Measurements from ENCODE around the gene TLX1. TPM values are rescaled to one million over a fixed set of nuclear protein-coding genes. Genes with fewer than 3 reads are reported as not detected.

TLX1 gene
- total RNA-seq, 1 donor from 2014 or later, result not detected

- Histone ChIP-seq H3K4me3 (no peak overlapping the region), H3K9me3 (no peaks in the 10 kb centered on the region), H3K27me3 (peaks cover 20% of the 10 kb centered on the region), H3K36me3 (no peaks in the 10 kb centered on the region), H3K4me1 (peaks cover 14% of the 10 kb centered on the region), H3K27ac (no peak overlapping the region)
- no peak for DNase-seq (ENCODE audit: extremely low spot score in 2 of 2)
- TF ChIP-seq POLR2A (IDR thresholded peaks at IDR 0.05) (no peak), POLR2AphosphoS5 (IDR thresholded peaks at IDR 0.05; ENCODE audit: insufficient read depth in 1 of 2, low read depth in 1 of 2) (peak in 1 of 2 donors; percentile 68)
- intact Hi-C loops (cut with DNase I), result loop anchor here (5.0 kb wide), 1 partner anchor 43 kb away; no protein-coding TSS in a partner anchor
Measured at GRCh38 chr10:101140084-101140949, 9.2 kb downstream of the TLX1 start.

DNA sequence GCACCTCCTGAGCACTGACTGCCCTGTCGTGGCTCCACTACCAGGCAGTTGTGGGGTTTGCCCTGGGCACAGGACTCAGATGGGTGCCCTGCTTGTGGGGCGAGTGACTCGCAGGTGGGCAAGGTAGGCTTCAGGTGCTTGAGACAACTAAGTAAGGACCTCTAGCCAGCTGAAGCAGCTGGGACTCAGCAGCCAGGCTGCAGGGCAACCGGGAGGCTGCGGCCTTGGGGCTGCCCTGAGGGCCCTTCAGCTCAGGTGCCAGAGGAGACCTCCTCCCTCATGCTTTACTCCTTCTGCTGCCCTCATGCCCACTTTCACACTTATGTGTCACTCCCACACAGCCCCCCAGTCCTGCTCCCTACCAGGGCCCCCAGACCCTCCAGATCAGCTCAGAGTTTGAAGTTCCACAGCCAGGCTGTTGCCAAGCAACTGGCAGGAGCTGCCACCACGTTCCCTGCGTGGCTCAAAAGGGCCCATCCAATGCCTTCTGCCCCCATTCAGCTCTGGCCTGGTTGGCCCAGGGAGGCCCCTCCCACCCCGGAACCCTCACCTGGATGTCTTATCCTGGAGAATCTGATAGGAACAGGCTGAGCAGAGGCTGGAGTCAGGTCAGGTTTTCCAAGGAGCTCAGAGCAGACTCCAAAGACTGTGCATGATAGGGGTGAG, 10.0 kb downstream of the TLX1 start:
- TF ChIP-seq CTCF (IDR thresholded peaks at IDR 0.05) (no peak), POLR2A (IDR thresholded peaks at IDR 0.05) (no peak), POLR2AphosphoS5 (IDR thresholded peaks at IDR 0.05; ENCODE audit: insufficient read depth in 1 of 2, low read depth in 1 of 2) (no peak)
- H3K27ac ChIP-seq, result no peak overlapping the region

DNA sequence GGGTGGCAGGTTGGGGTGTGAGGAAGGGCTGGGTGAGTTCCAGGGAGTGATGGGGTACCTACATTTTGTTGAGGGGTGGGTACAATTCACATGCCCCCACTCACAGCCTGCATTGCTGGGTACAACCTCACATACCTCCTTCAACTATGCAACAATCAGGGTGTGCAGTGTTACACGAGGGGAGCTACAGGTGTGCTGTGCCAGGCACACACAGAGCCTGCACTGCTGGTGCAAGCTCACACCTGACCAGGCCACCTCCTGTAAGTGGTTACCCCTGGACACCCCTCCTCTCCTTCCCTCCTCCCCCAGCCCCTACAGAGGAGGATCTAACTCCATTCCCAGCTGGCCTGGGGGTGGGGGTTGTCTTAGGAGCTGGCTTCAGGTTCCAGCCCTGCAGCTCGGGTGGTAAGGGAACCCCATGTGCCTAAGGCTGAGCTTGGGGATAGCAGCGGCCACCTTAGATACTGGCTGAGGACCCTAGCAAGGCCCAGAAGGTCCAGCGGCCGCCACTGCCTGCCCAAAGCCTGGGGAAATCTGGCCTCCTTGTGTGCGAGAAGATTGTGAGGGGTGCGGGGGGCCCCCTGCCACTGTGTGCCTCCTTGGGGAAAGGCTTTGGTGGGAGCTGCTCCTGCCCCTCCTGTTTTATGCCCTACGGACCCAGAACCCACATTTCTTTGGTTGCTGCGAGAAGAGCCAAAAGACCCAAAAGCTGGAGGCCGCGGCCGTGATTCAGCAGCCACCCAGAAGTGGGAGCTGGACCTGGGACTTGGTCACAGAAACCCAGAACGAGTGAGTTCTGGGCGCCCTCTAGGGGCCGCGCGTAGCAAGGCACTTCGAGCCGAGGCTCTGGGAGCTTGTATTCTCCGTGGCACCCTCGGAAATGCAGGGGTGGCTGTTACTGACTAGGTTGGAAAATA, 10.8 kb downstream of the TLX1 start:
- TF ChIP-seq CTCF (IDR thresholded peaks at IDR 0.05) (peak; percentile 71 to 86 (median 79)), POLR2A (IDR thresholded peaks at IDR 0.05) (no peak)
- Histone ChIP-seq H3K4me1 (peaks cover 24% of the 10 kb centered on the region), H3K36me3 (no peaks in the 10 kb centered on the region), H3K9me3 (no peaks in the 10 kb centered on the region), H3K27me3 (peaks cover 27% of the 10 kb centered on the region), H3K4me3 (no peak overlapping the region), H3K27ac (no peak overlapping the region)
- intact Hi-C loops (cut with DNase I), result loop anchor here (5.0 kb wide), 1 partner anchor 45 kb away; no protein-coding TSS in a partner anchor
- DNase-seq (ENCODE audit: extremely low spot score in 2 of 2), result no peak

More for the DNA sequence above, 10.0 kb downstream of the TLX1 start:
- no peak for DNase-seq (ENCODE audit: extremely low spot score in 2 of 2)
- Histone ChIP-seq H3K4me1 (peaks cover 16% of the 10 kb centered on the region), H3K27me3 (peaks cover 20% of the 10 kb centered on the region), H3K4me3 (no peak overlapping the region), H3K36me3 (no peaks in the 10 kb centered on the region), H3K9me3 (no peaks in the 10 kb centered on the region)
- intact Hi-C loops (cut with DNase I), result loop anchor here (5.0 kb wide), 1 partner anchor 44 kb away; no protein-coding TSS in a partner anchor

DNA sequence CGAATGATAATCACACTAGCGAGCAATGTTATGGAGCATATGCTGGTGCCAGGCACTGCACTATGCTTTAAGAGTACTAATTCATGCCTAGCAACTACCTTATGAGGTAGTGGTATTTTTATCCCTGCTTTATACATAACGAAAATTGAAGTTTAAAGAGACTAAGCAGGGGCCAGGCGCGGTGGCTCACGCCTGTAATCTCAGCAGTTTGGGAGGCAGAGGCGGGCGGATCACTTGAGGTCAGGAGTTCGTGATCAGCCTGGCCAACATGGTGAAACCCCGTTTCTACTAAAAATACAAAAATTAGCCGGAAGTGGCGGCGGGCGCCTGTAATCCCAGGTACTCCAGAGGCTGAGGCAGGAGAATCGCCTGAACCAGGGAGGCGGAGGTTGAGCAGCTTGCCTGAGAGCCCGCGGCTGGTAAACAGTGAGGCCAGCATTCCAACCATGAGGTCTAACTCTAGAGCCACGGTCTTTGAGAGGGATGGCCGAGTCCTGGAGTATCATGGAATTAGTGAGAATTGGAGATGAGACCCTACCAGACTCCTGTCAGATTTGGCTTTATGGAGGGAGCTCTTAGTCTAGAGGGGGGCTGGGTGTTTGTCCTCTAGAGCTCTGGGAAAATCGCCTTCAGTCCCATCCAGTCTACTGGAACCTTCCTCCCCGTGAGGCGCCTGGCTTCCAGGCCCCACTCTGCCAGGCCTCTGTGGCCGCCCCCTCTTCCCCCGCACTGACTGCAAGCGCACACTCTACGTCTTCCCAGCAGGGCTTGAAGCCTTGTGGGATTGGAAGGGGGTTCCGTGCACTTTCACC, 11.6 kb downstream of the TLX1 start:
- Histone ChIP-seq H3K9me3 (no peaks in the 10 kb centered on the region), H3K4me1 (peaks cover 27% of the 10 kb centered on the region), H3K4me3 (no peak overlapping the region), H3K27me3 (peaks cover 28% of the 10 kb centered on the region), H3K36me3 (no peaks in the 10 kb centered on the region), H3K27ac (no peak overlapping the region)
- peak in 1 of 3 experiments; percentile 6 for TF ChIP-seq CTCF (IDR thresholded peaks at IDR 0.05)
- TF ChIP-seq POLR2A (IDR thresholded peaks at IDR 0.05), result no peak
- TF ChIP-seq POLR2AphosphoS5 (IDR thresholded peaks at IDR 0.05; ENCODE audit: insufficient read depth in 1 of 2, low read depth in 1 of 2), result peak in 1 of 2 donors; percentile 4
- intact Hi-C loops (cut with DNase I), result loop anchor here (5.0 kb wide), 1 partner anchor 45 kb away; no protein-coding TSS in a partner anchor
- no peak for DNase-seq (ENCODE audit: extremely low spot score in 2 of 2)
